DMS 273 treated with DMSO at 0.1 percent for 48 hours (cell line): ENCODE results near the gene CCDC89.
"Not testable (repeated sequence)": the region's sequence is repeated elsewhere in the genome, so short reads cannot be mapped to it uniquely, and the experiment has no call there.

Source experiments
- DNase-seq: peaks from one replicate; lab custom pipeline; 2025; lab: John Stamatoyannopoulos, UW

CCDC89 gene

GRCh38 chr11:85694385-85694980 is 8.5 kb upstream of the CCDC89 start:
- DNase-seq: no peak

- DNase-seq: peak; percentile 51
These were observed 723 bp downstream of the CCDC89 start for GRCh38 chr11:85685125-85685819.

- peak; percentile 23 for DNase-seq
These were observed 3.4 kb downstream of the CCDC89 start for GRCh38 chr11:85682330-85683305.

GRCh38 chr11:85680897-85681296 is 5.1 kb downstream of the CCDC89 start:
- DNase-seq: no peak

GRCh38 chr11:85679576-85679975 is 6.4 kb downstream of the CCDC89 start:
- no peak for DNase-seq

- no peak for DNase-seq
These were observed 12.6 kb downstream of the CCDC89 start for GRCh38 chr11:85673393-85673792.

- DNase-seq: no peak
These were observed 13.7 kb downstream of the CCDC89 start for GRCh38 chr11:85672105-85672902.

GRCh38 chr11:85670949-85671663 is 14.9 kb downstream of the CCDC89 start:
- DNase-seq: not testable (repeated sequence)

GRCh38 chr11:85668157-85668556 is 17.8 kb downstream of the CCDC89 start:
- no peak for DNase-seq

GRCh38 chr11:85666687-85667086 is 19.3 kb downstream of the CCDC89 start:
- DNase-seq: no peak

- no peak for DNase-seq
These were observed 20.3 kb downstream of the CCDC89 start for GRCh38 chr11:85665733-85666132.

GRCh38 chr11:85664615-85665481 is 21.1 kb downstream of the CCDC89 start, which contains the start of gene CREBZF:
Gene CREBZF, minus strand, starts transcription at chr11:85665129. Its CDS starts 254 bp downstream, at chr11:85664875.
- peak; percentile 67 for DNase-seq

- peak; percentile 13 for DNase-seq
These were observed 22.0 kb downstream of the CCDC89 start for GRCh38 chr11:85663753-85664614.

- DNase-seq: no peak
These were observed 22.8 kb downstream of the CCDC89 start for GRCh38 chr11:85663080-85663752.

- DNase-seq: no peak
These were observed 23.9 kb downstream of the CCDC89 start for GRCh38 chr11:85661972-85662664.

- no peak for DNase-seq
These were observed 27.8 kb downstream of the CCDC89 start for GRCh38 chr11:85658180-85658579.

- no peak for DNase-seq
These were observed 29.2 kb downstream of the CCDC89 start for GRCh38 chr11:85656777-85657176.

GRCh38 chr11:85654343-85654742 is 31.7 kb downstream of the CCDC89 start:
- DNase-seq: not testable (repeated sequence)
